ENCODE data around the gene KCNJ15.
A peak's percentile ranks its signal among the peaks of the same experiment; 100 is the strongest.

The KCNJ15 gene

DNA sequence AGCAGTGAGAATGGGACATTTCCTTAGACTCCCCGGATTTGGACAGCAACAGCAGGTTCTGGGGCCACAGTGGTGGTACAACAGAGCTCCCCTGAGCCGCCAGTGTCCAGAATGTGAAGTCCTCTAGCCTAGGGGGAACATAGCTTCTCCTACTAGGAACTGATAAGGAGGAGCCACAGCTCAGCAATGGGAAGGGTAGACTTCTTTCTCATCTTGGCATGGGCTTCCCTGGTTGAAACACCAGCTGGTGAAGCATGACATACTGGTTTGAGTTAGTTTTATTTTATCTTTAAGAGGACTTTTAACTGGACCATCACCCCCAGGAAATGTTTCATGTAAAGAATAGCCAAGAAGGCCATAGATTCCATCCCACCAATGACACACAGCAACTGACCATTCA lies 68.4 kb downstream of the KCNJ15 start:
- no peak for DNase-seq

DNA sequence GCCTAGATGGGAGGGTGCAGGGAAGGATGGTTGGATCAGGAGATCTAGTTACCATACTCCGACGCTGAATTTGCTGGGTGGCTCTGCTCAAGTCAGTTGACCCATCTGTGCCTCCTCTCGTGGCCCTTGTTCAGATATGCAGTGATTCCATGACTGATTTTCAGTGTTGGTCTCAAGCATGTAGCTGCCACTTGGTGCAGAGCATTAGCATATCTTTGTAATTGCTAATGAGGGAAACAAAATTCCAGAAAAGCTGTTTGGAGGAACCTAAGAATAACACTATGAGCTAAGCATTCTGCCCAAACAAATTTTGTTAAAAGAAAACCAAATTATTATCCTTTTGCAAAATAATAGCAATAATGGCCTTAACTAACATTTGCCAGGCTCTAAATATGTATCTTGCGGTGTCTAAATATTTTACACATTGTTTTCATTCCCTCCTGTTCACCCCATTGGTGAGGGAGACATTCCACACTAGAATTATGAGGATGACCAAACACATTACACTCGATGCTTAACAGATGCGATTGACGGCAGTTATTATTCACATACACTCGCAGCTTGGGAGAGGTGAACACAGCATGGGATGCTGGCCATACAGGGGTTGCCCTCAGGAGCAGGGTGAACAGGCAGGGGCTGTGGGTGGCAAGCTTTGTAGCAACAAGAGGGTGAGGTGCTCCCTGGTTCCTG lies 69.1 kb downstream of the KCNJ15 start:
- no peak for DNase-seq

DNA sequence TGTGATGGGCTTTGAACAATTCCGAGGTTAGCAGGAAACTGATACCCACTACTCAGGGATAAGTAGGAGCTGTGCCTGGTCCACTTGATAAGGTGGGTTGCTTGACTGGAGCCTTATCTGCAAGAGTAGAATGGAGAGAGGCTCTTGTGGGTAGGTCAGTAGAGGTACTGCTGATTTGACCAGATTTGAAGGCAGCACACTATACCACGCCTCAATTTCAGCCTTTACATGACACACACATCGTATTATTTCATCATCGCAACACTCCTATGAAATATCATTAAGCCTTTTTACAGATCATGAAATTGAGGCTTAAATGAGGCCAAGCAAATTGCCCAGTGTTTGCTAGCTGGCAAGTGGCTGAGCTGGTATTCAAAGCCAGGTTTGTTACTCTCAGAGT lies 69.6 kb downstream of the KCNJ15 start:
- no peak for DNase-seq

DNA sequence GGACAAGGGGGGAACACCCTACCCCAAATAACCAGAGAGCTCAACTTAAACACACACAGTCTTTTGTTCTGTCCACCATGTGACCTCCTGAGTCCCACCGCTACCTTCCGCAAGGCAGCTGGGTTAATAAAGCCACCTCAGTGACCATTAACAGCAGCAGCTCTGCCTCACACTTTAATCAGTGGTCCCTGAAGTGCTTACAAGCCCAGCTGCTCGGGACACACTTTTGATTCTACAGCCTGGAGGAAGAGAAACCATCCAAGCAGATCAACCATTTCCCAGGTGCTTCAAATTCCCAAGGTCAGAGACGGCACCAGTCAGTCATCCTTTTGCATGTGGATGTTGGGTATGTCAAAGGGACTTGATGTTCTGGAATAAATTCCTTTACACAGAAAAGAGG lies 70.1 kb downstream of the KCNJ15 start:
- DNase-seq: no peak

DNA sequence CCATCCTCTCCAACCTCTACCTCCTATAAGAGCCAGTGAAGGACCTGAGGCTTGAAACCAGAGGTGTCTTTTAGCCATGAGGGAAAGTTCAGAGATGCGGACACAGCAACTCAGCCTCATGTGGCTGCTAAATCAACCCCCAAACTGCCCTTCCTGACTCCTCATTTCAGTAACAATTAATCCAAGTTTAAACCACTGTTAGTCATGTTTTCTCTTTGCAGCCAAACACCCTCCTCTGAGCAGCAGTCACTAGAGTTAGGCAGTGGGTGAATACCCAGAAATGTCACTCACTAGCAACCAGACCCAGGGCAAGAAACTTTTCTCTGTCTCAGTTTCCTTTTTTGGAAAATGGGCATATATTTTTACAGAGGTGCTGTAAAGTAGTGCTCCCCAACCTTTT lies 71.2 kb downstream of the KCNJ15 start:
- DNase-seq: no peak

DNA sequence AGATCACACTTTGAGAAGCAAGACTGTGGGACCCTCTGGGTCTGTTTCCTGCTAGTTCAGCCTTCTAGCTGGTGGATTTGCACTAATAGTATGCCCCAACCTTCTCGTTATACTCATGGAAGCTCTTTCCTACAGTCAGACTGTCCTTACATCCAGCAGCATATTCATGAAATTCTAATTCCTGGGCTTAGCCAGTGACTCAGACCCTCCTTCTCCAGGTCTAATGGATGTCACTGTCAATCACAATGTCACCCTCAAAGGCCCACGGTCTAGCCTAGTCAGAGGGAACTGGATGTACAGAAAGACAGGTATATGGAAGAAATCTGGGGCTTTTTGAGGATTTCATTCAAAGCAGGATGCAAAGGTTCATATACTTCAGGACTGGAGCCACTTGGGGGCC lies 72.4 kb downstream of the KCNJ15 start:
- DNase-seq: no peak

DNA sequence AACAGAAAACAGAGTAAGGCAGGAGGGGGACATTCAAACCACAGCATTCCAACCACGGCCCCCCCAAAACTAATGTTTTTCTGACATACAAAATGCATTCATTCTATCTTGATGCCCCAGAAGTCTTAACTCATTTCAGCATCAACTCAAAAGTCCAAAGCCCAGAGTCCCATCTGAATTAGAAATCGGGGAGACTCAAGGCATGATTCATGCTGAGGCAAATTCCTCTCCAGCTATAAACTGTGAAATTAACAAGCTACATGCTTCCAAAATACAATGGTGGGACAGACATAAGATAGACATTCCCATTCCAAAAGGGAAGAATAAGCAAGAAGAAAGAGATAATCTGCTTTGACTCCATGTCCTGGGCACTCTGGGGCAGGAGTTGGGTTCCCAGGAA lies 73.9 kb downstream of the KCNJ15 start:
- no peak for DNase-seq

DNA sequence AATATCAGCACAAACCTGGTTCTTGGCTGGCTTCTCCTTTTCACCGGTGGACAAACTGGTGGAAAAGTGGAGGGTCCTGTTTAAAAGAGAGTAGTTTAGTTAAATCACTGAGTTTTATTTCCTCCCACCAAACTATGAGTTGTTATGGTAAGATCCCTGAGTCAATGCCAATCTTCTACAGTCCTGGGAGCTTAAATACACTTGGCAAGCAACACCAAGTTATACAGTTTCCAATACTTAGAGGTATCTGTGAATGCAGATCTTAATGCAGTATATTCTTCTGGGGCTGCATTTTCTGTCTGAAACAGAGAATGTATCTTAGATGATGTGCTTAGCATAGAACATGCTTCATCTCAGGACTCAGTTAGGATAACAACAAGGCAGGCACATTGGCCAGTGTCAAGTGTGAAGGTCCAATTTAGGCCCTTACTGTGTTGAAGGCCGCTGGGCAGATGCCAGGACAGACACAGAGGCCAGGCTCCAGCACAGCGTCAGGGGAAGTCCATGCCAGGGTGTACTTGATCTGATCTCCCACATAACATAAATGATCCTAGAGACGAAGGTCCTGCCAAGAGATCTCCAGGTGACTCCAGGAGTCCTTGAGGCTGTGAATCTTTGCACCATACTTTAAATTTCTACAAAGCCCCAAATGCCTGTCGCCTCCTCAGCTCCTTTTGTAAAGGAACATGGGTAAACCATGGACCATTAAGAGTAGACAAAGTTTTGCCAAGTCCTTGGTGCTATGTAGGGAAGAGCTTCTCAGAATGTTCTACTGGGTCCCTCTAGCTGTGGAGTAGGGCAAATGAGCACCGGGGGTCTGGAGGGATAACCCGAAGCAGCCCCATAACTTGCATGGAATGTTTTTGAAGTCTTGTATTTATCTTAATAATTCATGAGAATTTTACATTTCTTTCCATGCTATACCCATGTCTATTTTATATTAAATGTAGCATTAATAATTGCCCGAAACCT lies 76.8 kb downstream of the KCNJ15 start:
- no peak for DNase-seq

DNA sequence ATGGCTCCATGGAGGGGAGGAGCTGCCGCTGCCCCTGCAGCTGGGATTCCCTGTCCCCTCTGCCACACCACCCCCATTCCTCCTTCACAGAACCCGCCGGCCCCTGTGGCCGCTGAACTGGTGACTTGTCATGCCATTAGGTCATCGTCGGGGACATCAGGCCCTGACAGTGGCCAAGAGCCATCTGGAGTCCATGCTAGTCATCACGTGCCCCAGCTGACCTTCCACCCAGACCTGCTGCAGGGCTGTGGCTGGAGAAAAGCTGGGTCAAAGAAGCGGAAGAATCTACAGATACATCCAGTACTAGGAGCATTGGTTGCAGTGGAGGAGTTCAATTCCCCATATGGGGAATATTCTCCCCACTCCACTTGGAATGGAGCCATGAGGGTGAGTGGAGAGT lies 78.1 kb downstream of the KCNJ15 start:
- peak in 5 of 56 donors; percentile 1 to 33 (median 8) for DNase-seq

DNA sequence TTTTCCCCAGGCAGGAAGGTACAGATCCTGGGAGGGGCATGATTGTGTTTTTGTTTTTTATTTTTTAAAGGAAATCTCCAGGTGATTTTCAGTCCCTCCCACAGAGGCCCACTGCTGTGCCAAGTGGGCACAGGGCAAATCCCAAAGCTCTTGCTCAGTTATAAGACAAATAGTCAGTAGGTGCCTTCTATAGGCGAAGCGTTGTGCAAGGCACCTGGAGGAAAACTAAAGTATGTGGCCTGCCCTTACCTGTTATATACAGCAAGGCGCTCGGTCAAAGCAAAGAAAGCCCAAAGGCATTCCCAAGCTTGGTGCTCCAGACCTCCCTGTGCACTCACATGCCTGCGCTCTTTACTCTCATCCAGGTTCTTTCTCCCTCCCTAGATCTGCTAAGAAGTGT lies 81.0 kb downstream of the KCNJ15 start:
- no peak for DNase-seq

DNA sequence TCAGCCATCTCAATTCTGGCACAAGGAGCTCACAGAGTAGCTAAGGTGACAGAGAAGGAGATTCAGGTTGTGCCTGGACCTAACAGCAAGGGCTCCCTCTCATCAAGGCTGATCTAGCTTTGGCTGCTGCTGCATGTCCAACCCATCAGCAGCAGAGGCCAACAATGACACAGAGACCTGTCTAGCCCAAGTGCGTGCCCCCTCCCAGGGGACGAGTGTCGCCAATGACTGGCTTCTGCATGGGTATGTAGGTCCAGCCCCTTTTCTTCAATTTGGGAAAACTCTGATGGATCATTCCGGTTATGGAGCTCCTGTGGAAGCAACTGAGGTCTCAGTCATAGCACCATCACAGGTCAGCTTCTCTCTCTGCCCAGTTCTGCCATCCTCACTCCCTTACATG lies 83.3 kb downstream of the KCNJ15 start:
- no peak for DNase-seq

DNA sequence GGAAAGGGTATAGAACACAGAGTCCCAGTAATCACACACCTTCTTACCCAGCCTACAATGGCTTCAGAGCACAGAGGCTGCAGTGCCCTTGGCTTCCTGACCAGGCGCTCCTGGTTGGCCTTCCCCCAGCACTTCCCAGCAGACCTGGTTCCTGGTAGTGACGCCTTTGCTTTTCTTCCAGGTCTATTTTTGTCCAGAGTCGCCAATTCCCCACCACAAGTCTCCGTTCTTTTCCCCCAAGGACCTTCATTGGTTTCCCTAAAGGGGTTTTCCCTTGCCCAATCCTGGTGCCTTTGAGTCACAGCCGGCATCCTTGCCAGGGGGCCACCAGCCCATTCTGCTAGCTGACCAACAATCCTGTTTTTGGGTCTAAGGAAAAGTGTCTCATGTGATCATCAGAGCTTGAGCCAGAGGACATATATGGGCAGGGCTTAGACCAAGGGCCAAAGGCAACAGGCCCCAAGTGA lies 84.8 kb downstream of the KCNJ15 start:
- no peak for DNase-seq

DNA sequence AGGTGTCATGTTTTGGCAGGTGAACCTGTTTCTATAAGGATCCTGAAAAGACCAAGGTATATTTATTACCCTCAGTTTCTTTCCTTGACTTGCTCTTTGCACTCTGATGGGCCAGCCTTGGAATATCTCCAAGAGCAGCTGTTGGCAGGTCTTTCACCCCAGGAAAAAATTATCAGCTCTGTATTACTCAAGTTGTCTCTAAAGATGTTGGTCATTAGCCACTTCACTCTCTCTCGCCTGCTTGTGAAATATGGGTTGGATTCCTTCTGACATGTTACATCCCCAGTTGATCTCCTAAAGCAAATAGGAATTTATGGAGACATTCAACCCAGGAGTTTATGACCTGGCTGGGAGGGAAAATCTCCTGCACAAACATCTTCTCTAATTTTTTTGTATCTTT lies 85.9 kb downstream of the KCNJ15 start:
- no peak for DNase-seq

DNA sequence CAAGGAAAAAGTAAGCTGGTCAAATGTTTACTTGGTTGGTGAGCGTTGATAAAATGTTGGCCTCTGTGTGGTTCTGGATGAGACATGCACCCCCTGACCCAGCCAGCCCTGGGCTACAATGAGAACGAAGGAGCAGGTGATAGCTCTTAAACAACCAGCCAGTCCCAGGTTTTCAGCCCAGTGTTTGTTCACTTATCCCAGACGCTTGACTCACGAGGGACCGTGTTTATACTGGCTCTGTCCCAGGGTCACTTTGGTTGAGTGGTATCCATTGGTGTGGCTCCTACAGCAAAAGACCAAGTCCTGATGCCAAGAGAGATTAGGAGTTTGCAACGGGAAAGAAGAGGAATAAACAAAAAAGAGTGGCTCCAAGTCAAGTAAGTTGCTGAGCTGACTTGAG lies 86.9 kb downstream of the KCNJ15 start:
- DNase-seq: no peak

DNA sequence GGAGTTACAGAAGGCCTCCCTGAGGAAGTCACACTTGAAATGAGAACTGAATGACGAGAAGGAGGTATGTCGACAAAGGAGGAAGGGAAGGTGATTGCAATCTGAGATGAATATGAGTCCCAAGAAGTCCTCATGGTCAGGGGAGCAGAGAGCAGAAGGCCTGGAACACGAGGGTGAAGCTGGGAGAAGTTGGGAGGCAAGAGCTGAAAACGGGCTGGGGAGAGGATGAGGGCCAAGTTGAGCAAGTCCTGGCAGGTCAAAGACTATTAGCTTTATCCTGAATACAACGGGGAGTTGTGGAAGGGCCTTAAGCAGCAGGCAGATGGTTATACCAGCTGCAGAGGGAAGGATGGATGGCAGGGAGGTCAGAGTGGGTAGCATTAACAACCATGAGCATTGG lies 89.5 kb downstream of the KCNJ15 start:
- DNase-seq: no peak

DNA sequence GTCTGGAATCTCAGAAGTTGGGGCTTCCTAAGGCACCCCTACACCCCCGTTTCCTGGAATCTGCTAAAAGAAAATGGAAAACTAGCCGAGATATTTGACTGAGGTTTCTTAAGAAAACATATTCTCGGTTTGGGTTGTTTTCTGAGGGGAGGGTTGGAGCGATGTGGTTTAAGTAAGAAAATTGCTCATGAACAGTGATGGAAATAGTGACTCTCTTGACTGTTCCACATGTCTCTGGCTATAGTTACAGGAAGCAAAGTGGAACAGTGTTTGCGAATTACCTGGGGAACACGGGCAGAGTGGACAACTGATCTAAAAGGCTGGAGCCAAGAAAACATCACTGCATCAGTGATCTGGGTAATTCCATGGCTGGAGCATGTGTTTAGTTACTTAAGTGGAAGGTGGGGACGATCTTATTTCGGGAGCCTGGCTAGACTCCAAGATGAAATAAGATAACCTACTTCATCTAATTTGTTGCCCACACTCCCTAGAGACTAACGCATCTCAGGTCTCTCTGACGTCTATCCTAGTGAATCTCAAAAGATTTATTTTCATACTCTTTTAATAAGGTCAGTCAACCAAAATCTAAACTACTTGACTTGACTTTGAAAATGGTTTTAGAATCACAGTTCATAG lies 92.4 kb downstream of the KCNJ15 start:
- DNase-seq: no peak

DNA sequence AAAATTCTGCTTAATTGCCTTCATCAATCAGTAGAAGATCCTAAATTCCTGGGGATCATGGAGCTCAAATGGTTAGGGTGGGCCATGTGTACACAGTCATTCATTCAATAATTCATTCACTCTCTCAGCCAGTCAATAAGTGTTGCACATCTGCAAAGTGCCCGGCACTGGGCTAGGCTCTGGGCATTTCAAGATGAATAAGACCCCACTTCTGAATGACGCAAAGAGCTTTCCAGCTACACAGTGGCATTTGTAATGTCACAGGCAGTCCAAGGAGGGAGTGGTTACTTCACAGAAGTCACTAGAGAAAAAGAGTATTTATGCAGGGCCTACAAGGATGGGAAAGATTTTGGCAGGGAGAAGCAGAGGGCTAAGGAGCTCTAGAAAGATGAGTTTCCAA lies 93.2 kb downstream of the KCNJ15 start:
- DNase-seq: no peak

DNA sequence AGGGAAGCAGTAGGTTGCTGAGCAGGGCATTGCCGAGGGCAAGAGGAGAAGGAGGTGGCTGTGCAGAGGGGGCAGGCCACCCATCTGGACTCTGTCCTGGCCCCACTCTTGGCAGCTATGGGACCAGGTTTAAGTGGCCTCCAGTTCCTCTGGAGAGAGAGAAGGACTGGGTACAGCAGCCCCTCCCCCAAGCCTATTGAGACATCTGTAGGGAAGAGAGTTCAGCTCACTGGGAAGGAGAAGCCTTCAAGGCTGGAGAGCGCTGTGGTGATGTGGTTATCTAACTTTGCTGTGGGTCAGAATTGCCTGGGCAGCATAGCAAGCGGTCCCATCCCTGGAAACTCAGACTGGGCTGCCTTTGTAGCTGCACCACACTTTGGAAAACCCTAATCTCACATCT lies 93.9 kb downstream of the KCNJ15 start:
- no peak for DNase-seq

DNA sequence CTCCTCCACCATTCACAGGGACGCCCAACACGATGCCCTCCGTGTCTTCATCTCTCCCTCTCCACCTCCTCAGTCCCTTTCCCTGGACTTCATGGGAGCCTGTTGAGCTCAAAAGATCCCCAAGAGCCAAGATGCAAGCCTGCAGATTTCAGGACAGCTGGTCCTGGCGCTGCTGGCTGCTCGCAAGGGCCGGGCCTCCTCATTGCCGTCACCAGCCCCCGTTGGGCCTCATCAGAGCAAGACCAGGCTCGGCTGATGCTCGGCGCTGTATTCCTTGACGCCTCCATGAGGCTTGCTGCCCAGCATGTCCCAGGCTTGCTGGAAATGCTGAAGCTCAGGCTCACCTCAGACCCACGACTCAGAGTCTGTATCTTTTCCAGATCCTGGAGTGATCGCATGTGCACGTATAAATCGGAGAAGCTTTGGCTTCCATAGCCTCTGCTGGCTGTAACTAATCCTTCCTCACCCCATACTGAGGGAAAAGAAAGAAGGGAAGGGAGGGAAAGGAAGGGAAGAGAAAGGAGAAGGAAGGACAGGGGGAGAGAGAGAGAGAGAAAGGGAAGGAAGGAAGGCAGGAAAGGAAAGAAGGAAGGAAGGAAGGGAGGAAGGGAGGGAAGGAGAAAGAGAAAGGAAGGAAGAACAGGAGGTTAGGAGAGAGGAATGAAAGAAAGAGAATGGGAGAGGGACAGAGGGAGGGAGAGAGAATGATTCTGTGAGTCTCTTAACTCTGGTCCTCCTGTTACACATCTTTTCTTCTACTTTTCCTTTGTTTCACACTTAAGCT lies 94.6 kb downstream of the KCNJ15 start:
- DNase-seq: no peak

DNA sequence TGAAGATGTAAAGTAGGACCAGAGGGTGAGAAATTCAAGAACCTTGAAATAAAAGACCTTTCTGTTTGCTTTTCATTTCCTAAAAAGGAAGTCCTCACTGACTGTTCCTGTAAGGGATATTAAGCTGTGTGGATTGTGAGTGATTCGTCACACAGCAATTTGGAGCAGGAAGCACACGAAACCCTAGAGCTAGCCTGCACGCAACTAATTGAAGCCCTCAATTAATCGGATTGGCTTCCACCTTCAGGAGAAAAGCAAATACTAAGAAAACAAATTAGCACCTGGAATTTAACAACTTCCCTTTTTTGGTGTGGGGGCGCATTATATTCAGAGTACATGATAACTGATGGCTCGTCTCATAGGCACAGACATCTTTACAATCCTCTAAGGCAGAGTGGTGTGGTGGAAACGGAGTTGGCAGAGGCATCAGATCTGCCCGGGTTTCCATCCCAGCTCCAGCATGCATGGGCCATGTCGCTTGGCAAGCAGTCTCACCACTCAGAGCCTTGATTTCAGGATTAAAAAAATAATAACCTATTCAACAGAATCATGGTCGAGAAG lies 95.2 kb downstream of the KCNJ15 start:
- DNase-seq: no peak
